HG02642 (cell line): ENCODE data around the gene TWF2.
A peak's percentile ranks its signal among the peaks of the same experiment; 100 is the strongest.
"Not testable (repeated sequence)": the region's sequence is repeated elsewhere in the genome, so short reads cannot be mapped to it uniquely, and the experiment has no call there.

Experiments
- ATAC-seq: cut with Tn5 transposase; IDR thresholded peaks from one replicate; pipeline ENCODE4 v1.9.1; 2021; ENCODE audit warnings: mild to moderate bottlenecking; ENCODE audit not compliant: unreplicated experiment, poor library complexity

The TWF2 gene

GRCh38 chr3:52238761-52239701, at the start of gene TWF2:
Gene TWF2, minus strand, starts transcription at chr3:52239158. Its CDS starts 142 bp downstream, at chr3:52239016.
- ATAC-seq = peak; percentile 77

- ATAC-seq = no peak
Observed at GRCh38 chr3:52288674-52289073, 49.7 kb upstream of the TWF2 start.

GRCh38 chr3:52286777-52287110, 47.8 kb upstream of the TWF2 start:
- no peak for ATAC-seq

GRCh38 chr3:52284051-52284450, 45.1 kb upstream of the TWF2 start:
- not testable (repeated sequence) for ATAC-seq

- no peak for ATAC-seq
Observed at GRCh38 chr3:52283306-52283705, 44.3 kb upstream of the TWF2 start.

- ATAC-seq = no peak
Observed at GRCh38 chr3:52281981-52282801, 43.2 kb upstream of the TWF2 start.

- ATAC-seq = no peak
Observed at GRCh38 chr3:52280050-52280461, 41.1 kb upstream of the TWF2 start.

- no peak for ATAC-seq
Observed at GRCh38 chr3:52279596-52279995, 40.6 kb upstream of the TWF2 start.

- ATAC-seq = peak; percentile 92
Observed at GRCh38 chr3:52278510-52279069, 39.6 kb upstream of the TWF2 start, which contains the start of gene WDR82. Gene WDR82, minus strand, starts transcription at chr3:52278649. Its CDS starts 288 bp downstream, at chr3:52278361.

GRCh38 chr3:52277972-52278509, 39.1 kb upstream of the TWF2 start:
- peak; percentile 76 for ATAC-seq

- peak; percentile 27 for ATAC-seq
Observed at GRCh38 chr3:52277071-52277964, 38.4 kb upstream of the TWF2 start.

GRCh38 chr3:52274781-52275180, 35.8 kb upstream of the TWF2 start:
- ATAC-seq = not testable (repeated sequence)

- no peak for ATAC-seq
Observed at GRCh38 chr3:52272831-52273230, 33.9 kb upstream of the TWF2 start.

GRCh38 chr3:52272172-52272571, 33.2 kb upstream of the TWF2 start:
- ATAC-seq = not testable (repeated sequence)

GRCh38 chr3:52270252-52270754, 31.3 kb upstream of the TWF2 start:
- no peak for ATAC-seq

- ATAC-seq = no peak
Observed at GRCh38 chr3:52269776-52270175, 30.8 kb upstream of the TWF2 start.

GRCh38 chr3:52268036-52268435, 29.1 kb upstream of the TWF2 start:
- no peak for ATAC-seq

GRCh38 chr3:52265387-52265786, 26.4 kb upstream of the TWF2 start:
- ATAC-seq = no peak

GRCh38 chr3:52262447-52262846, 23.5 kb upstream of the TWF2 start:
- ATAC-seq = no peak
